ENCODE data around the gene LRRC75B. TPM values are rescaled to one million over a fixed set of nuclear protein-coding genes. Genes with fewer than 3 reads are reported as not detected.

The LRRC75B gene
- polyA plus RNA-seq, 1 of the 3 experiments (the other 2 are of a cell fraction) = 12.3 TPM

GRCh38 chr22:24584871-24585411, 7.9 kb downstream of the LRRC75B start:
- peaks cover 10 to 42% of the 10 kb centered on the region in 2 experiments; a peak in 2 of 4 replicates for H3K4me1 ChIP-seq (ENCODE audit: control insufficient read depth in 1 of 2, insufficient read depth in 2 of 2, low read depth in 1 of 2, low read length in 1 of 2)
- H3K4me2 ChIP-seq = no peak overlapping the region
- DNase-seq = no peak
- 86% methylated on average over 4 of the region's 10 CpGs for WGBS (ENCODE audit: low lambda C conversion rate)
- H3K27ac ChIP-seq (ENCODE audit: low read depth in 2 of 2, low read length in 1 of 2) = peak overlapping the region in 1 of 2 experiments; percentile 60; a peak in 1 of 4 replicates
- no peaks in the 10 kb centered on the region for H3K9me3 ChIP-seq
- H3K79me2 ChIP-seq (ENCODE audit: insufficient read depth) = no peaks in the 10 kb centered on the region
- H3K27me3 ChIP-seq (ENCODE audit: insufficient read depth) = no peaks in the 10 kb centered on the region
- TF ChIP-seq FOXM1 (IDR thresholded peaks at IDR 0.05; ENCODE audit: low read depth) (no peak), YY1 (IDR thresholded peaks at IDR 0.05; ENCODE audit: low read depth) (no peak), PBX3 (IDR thresholded peaks at IDR 0.05) (no peak), SIN3A (IDR thresholded peaks at IDR 0.05; ENCODE audit: borderline replicate concordance, low read depth, low read length) (no peak), RAD21 (IDR thresholded peaks at IDR 0.05; ENCODE audit: low read length) (no peak), POLR2AphosphoS5 (IDR thresholded peaks at IDR 0.05; ENCODE audit: low read depth, low read length) (no peak), FOXJ3 (CRISPR knock-in tag; IDR thresholded peaks at IDR 0.05) (no peak), NRF1 (IDR thresholded peaks at IDR 0.05; ENCODE audit: low read depth, low read length) (no peak), RFX5 (IDR thresholded peaks at IDR 0.05; ENCODE audit: low read length) (no peak), MEF2A (IDR thresholded peaks at IDR 0.05; ENCODE audit: borderline replicate concordance, low read depth) (no peak), NFIC (IDR thresholded peaks at IDR 0.05; ENCODE audit: borderline replicate concordance) (no peak), GABPA (IDR thresholded peaks at IDR 0.05; ENCODE audit: low read depth) (no peak), USF1 (IDR thresholded peaks at IDR 0.05; ENCODE audit: borderline replicate concordance, low read depth) (no peak), RXRA (IDR thresholded peaks at IDR 0.05; ENCODE audit: borderline replicate concordance, low read depth) (no peak), JUND (IDR thresholded peaks at IDR 0.05) (no peak), ELF1 (IDR thresholded peaks at IDR 0.05) (no peak), RCOR1 (IDR thresholded peaks at IDR 0.05; ENCODE audit: low read length) (no peak), TCF12 (IDR thresholded peaks at IDR 0.05) (no peak), EP300 (IDR thresholded peaks at IDR 0.05; ENCODE audit: borderline replicate concordance in 1 of 2, low read depth in 1 of 2, low read length in 1 of 2) (no peak)
- TF ChIP-seq, protein P1, sequence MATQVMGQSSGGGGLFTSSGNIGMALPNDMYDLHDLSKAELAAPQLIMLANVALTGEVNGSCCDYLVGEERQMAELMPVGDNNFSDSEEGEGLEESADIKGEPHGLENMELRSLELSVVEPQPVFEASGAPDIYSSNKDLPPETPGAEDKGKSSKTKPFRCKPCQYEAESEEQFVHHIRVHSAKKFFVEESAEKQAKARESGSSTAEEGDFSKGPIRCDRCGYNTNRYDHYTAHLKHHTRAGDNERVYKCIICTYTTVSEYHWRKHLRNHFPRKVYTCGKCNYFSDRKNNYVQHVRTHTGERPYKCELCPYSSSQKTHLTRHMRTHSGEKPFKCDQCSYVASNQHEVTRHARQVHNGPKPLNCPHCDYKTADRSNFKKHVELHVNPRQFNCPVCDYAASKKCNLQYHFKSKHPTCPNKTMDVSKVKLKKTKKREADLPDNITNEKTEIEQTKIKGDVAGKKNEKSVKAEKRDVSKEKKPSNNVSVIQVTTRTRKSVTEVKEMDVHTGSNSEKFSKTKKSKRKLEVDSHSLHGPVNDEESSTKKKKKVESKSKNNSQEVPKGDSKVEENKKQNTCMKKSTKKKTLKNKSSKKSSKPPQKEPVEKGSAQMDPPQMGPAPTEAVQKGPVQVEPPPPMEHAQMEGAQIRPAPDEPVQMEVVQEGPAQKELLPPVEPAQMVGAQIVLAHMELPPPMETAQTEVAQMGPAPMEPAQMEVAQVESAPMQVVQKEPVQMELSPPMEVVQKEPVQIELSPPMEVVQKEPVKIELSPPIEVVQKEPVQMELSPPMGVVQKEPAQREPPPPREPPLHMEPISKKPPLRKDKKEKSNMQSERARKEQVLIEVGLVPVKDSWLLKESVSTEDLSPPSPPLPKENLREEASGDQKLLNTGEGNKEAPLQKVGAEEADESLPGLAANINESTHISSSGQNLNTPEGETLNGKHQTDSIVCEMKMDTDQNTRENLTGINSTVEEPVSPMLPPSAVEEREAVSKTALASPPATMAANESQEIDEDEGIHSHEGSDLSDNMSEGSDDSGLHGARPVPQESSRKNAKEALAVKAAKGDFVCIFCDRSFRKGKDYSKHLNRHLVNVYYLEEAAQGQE (IDR thresholded peaks at IDR 0.05; ENCODE audit: low read depth, low read length) = no peak
- no peak overlapping the region for H3K4me3 ChIP-seq (ENCODE audit: low read depth in 2 of 2, low read length in 1 of 2)
- ChIA-PET CTCF (no interaction called here), POLR2A (no interaction called here)
- H3K36me3 ChIP-seq (replicated peaks in 1 of 2; ENCODE audit: control insufficient read depth in 1 of 2, insufficient read depth in 2 of 2, low read length in 1 of 2) = peaks cover 0 to 21% of the 10 kb centered on the region in 2 experiments
- no peaks in the 10 kb centered on the region for H3K9me2 ChIP-seq
- H2AFZ ChIP-seq (ENCODE audit: low read depth) = no peak overlapping the region
- no peak overlapping the region for H3K9ac ChIP-seq
- peaks cover 9% of the 10 kb centered on the region for H3F3A ChIP-seq (replicated peaks; ENCODE audit: insufficient read depth)
- H4K20me1 ChIP-seq (ENCODE audit: insufficient read depth) = no peaks in the 10 kb centered on the region

Data from SK-N-SH (cell line).